Progenitor cell of endocrine pancreas (in vitro differentiated cells): ENCODE measurements around the gene SWT1. TPM values are rescaled to one million over a fixed set of nuclear protein-coding genes. Genes with fewer than 3 reads are reported as not detected.

Experiments used
- DNase-seq: peaks from one replicate; pipeline ENCODE4 v3.0.0; 2021; ENCODE audit warnings: low spot score; ENCODE audit not compliant: unreplicated experiment
- H3K27ac Mint-ChIP-seq: 2 replicates; pipeline ENCODE4 v1.8.0; 2021; ENCODE audit warnings: mild to moderate bottlenecking, moderate library complexity, mixed read lengths
- H3K27me3 Mint-ChIP-seq: 2 replicates; pipeline ENCODE4 v1.8.0; 2021; ENCODE audit warnings: mixed read lengths
- H3K36me3 Mint-ChIP-seq: 2 replicates; pipeline ENCODE4 v1.8.0; 2022; ENCODE audit warnings: mixed read lengths; ENCODE audit not compliant: insufficient read depth
- H3K4me1 Mint-ChIP-seq: 2 replicates; pipeline ENCODE4 v1.8.0; 2021; ENCODE audit warnings: low read depth, mixed read lengths
- H3K4me3 Mint-ChIP-seq: 2 replicates; pipeline ENCODE4 v1.8.0; 2021; ENCODE audit warnings: low read depth, mild to moderate bottlenecking, moderate library complexity, mixed read lengths
- H3K9me3 Mint-ChIP-seq: 2 replicates; pipeline ENCODE4 v1.8.0; 2021; ENCODE audit warnings: low read depth, mixed read lengths
- CTCF ChIP-seq: fragments of 200-600 bp; sonication (generic); IDR thresholded peaks from one replicate; pipeline ENCODE4 v1.5.0; 2021; ENCODE audit warnings: antibody characterized with exemption, mild to moderate bottlenecking; ENCODE audit not compliant: unreplicated experiment
- total RNA-seq: library from RNA; stranded (reverse); gene quantifications from 2 replicates; pipeline ENCODE4 v1.2.1, GENCODE V29; 2021

Gene SWT1
- total RNA-seq, 1 donor from 2014 or later: 12.6 TPM

GRCh38 chr1:185311589-185312225 lies 154.7 kb downstream of the SWT1 start:
- H3K4me1 Mint-ChIP-seq: peaks cover 30% of the 10 kb centered on the region
- H3K36me3 Mint-ChIP-seq: peaks cover 12% of the 10 kb centered on the region
- DNase-seq: no peak
- no peaks in the 10 kb centered on the region for H3K9me3 Mint-ChIP-seq
- H3K27me3 Mint-ChIP-seq: no peaks in the 10 kb centered on the region
- H3K4me3 Mint-ChIP-seq: no peak overlapping the region
- TF ChIP-seq CTCF: no peak
- peak overlapping the region; percentile 21 for H3K27ac Mint-ChIP-seq

GRCh38 chr1:185312361-185313138 lies 155.6 kb downstream of the SWT1 start:
- peak overlapping the region; percentile 21 for H3K27ac Mint-ChIP-seq
- H3K9me3 Mint-ChIP-seq: no peaks in the 10 kb centered on the region
- peaks cover 9% of the 10 kb centered on the region for H3K36me3 Mint-ChIP-seq
- no peaks in the 10 kb centered on the region for H3K27me3 Mint-ChIP-seq
- DNase-seq: no peak
- peaks cover 30% of the 10 kb centered on the region for H3K4me1 Mint-ChIP-seq
- peak overlapping the region; percentile 97 for H3K4me3 Mint-ChIP-seq
- no peak for TF ChIP-seq CTCF

GRCh38 chr1:185314411-185314810 lies 157.4 kb downstream of the SWT1 start:
- Mint-ChIP-seq H3K36me3 (peaks cover 1% of the 10 kb centered on the region), H3K4me1 (peaks cover 41% of the 10 kb centered on the region), H3K4me3 (peak overlapping the region; percentile 97), H3K27ac (peak overlapping the region; percentile 75), H3K9me3 (no peaks in the 10 kb centered on the region), H3K27me3 (no peaks in the 10 kb centered on the region)
- no peak for TF ChIP-seq CTCF
- DNase-seq: no peak

GRCh38 chr1:185315445-185316071 lies 158.6 kb downstream of the SWT1 start:
- Mint-ChIP-seq H3K27me3 (no peaks in the 10 kb centered on the region), H3K27ac (peak overlapping the region; percentile 98), H3K4me1 (peaks cover 41% of the 10 kb centered on the region), H3K36me3 (peaks cover 2% of the 10 kb centered on the region), H3K9me3 (no peaks in the 10 kb centered on the region), H3K4me3 (peak overlapping the region; percentile 97)
- TF ChIP-seq CTCF: no peak
- no peak for DNase-seq
